SU-DHL-6 (cell line): ENCODE results near the gene PDSS1.

ENCODE experiments used
- EZH2phosphoT487 ChIP-seq: fragments of 200-600 bp; sonication (generic), shearing (Covaris generic); conservative IDR thresholded peaks from 2 replicates; pipeline ENCODE4 v1.6.1; 2018; ENCODE audit warnings: mild to moderate bottlenecking, antibody characterized with exemption, low read length, moderate library complexity, mixed read lengths
- TF ChIP-seq, protein P1 (sequence below): fragments of 200-600 bp; sonication (generic); IDR thresholded peaks from one replicate; pipeline ENCODE4 v1.5.1; 2017; ENCODE audit warnings: antibody characterized with exemption, mild to moderate bottlenecking, low read length, moderate library complexity; ENCODE audit not compliant: insufficient read depth, poor library complexity, severe bottlenecking

DNA sequence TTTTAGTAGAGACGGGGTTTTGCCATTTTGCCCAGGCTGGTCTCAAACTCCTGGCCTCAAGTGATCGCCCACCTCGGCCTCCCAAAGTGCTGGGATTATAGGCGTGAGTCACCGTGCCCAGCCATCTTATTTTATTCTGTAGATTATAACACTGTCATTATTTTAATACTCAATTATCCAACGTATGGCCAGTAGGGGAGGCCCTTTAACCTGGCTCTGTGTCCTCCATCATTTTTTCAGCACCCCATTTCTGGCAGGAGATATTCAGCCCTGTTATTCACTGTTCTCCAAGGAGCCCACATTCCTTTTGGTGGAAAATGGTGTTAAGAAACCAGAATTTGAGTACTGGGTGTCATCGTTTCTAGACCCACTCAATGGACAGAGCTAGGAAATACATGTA, 31.5 kb downstream of the PDSS1 start:
- TF ChIP-seq, protein P1, sequence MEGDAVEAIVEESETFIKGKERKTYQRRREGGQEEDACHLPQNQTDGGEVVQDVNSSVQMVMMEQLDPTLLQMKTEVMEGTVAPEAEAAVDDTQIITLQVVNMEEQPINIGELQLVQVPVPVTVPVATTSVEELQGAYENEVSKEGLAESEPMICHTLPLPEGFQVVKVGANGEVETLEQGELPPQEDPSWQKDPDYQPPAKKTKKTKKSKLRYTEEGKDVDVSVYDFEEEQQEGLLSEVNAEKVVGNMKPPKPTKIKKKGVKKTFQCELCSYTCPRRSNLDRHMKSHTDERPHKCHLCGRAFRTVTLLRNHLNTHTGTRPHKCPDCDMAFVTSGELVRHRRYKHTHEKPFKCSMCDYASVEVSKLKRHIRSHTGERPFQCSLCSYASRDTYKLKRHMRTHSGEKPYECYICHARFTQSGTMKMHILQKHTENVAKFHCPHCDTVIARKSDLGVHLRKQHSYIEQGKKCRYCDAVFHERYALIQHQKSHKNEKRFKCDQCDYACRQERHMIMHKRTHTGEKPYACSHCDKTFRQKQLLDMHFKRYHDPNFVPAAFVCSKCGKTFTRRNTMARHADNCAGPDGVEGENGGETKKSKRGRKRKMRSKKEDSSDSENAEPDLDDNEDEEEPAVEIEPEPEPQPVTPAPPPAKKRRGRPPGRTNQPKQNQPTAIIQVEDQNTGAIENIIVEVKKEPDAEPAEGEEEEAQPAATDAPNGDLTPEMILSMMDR: no peak
- TF ChIP-seq EZH2phosphoT487: no peak
